ENCODE data around the gene RBM33.

The RBM33 gene

GRCh38 chr7:155660758-155661093 is 16.3 kb downstream of the RBM33 start:
- CTCF ChIA-PET, result no interaction called here
- peaks cover 34% of the 10 kb centered on the region for H3K4me1 Mint-ChIP-seq
- peak overlapping the region; percentile 69 for H3K27ac Mint-ChIP-seq
- DNase-seq, result no peak
- no peaks in the 10 kb centered on the region for H3K9me3 Mint-ChIP-seq
- H3K36me3 Mint-ChIP-seq, result peaks cover 30% of the 10 kb centered on the region
- no peak overlapping the region for H3K4me3 Mint-ChIP-seq
- no peaks in the 10 kb centered on the region for H3K27me3 Mint-ChIP-seq

DNA sequence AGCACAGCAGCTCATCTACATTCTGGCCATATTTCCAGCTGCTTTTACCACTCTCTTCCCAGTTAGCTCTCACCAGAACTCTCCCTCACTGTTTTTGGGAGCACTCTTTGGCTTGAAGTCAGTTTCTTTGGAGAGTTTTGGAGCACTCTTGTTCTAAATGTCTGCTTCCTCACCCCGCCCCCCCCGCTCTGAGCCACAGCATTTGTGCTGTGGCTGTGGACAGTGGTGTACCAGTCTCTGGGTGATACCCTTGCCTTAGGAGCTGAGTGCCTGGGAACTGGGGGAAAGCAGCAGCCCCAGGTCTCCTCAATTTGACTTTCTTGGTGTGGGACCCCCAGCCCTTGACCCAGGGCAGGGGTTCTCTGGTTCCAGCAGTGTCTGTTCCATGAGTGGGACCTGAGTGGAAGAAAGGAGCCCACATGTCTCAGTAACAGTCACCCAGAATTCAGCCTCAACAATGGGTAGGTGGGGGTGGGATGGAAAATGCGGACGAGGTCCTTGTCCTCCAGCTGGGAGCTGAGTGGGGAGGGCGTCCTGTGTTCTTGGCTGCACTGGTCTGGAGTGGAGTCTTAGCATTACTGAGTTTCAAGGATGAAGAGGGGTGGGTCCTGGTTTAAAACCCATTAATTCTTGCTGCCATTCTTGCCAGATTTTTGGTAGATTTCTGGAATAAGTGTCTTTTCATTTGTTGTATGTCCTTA is 18.0 kb downstream of the RBM33 start:
- H3K4me3 Mint-ChIP-seq, result no peak overlapping the region
- CTCF ChIA-PET, result interaction anchor here (0.6 kb wide), 1 partner anchor 31 kb away, joined by 3 read pairs; no protein-coding TSS in a partner anchor
- no peak overlapping the region for H3K27ac Mint-ChIP-seq

DNA sequence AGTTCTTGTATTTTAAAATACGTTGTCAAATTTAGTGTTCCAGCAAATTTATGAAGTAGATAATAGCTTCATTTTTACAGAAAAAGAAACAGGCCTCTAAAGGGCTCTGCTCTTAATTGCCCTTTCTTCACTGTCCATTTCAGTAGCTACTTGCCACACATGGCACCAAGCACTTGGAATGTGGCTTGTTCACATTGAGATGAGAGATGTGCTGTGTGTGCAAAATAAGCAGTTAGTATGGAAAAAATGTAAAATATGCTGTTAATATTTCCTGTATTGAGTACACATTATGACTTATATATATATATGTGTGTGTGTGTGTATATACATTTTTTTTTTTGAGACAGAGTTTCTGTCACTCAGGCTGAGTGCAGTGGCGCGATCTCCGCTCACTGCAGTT is 19.5 kb downstream of the RBM33 start:
- CTCF ChIA-PET, result no interaction called here
- H3K27ac Mint-ChIP-seq, result no peak overlapping the region
- H3K4me1 Mint-ChIP-seq, result peaks cover 33% of the 10 kb centered on the region
- H3K27me3 Mint-ChIP-seq, result no peaks in the 10 kb centered on the region
- peaks cover 43% of the 10 kb centered on the region for H3K36me3 Mint-ChIP-seq
- no peak overlapping the region for H3K4me3 Mint-ChIP-seq
- no peak for DNase-seq
- no peaks in the 10 kb centered on the region for H3K9me3 Mint-ChIP-seq

More for the DNA sequence above, 18.0 kb downstream of the RBM33 start:
- H3K27me3 Mint-ChIP-seq, result no peaks in the 10 kb centered on the region
- no peaks in the 10 kb centered on the region for H3K9me3 Mint-ChIP-seq
- peaks cover 33% of the 10 kb centered on the region for H3K36me3 Mint-ChIP-seq
- no peak for DNase-seq
- peaks cover 28% of the 10 kb centered on the region for H3K4me1 Mint-ChIP-seq

DNA sequence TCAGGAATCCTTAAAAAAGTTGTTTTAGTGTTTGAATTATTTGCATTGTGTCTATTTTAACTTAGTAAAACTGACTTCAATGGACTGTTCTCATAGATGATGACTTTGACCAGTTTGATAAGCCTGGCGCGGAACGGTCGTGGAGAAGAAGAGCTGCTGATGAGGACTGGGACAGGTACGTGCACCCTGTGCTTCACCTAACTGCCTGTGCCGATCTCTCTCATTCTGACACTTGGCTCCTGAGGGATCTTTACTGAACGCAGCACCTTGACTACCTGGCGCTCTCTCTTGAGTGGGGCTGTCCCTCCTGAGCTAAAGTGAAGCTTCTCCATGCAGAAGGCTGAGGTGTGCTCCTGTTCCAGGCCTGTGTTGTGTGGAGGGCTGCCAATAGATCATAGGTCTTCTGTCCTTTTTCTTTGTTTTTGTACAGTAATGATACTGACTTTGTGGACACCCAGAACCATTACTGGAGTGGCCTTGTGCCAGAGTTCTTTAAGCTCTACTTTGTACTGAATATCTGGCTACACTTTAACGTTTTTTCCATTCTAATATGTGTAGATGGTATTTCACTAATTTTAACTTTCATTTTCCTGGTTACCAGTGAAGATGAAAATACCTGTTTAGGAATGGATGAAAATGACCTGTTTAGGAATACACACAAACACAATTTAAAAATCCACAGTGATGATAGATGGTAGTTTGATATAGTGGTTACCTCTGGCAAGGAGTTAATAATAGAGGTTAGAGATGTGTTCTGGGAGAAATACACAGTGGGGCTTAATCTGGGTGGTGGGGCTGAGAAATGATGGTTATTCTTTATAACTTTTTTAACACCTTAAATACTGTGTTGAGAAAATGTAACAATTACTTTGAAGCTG is 20.9 kb downstream of the RBM33 start:
- Mint-ChIP-seq H3K9me3 (no peaks in the 10 kb centered on the region), H3K4me3 (no peak overlapping the region), H3K4me1 (peaks cover 33% of the 10 kb centered on the region), H3K27ac (no peak overlapping the region), H3K27me3 (no peaks in the 10 kb centered on the region), H3K36me3 (peaks cover 40% of the 10 kb centered on the region)
- CTCF ChIA-PET, result interaction anchor here (0.8 to 1.1 kb wide), 2 partner anchors 66 to 331 kb away, joined by 3 to 4 read pairs; no protein-coding TSS in a partner anchor
- no peak for DNase-seq

- DNase-seq, result no peak
- peaks cover 32% of the 10 kb centered on the region for H3K4me1 Mint-ChIP-seq
Measured at GRCh38 chr7:155665957-155666287, 21.5 kb downstream of the RBM33 start.

GRCh38 chr7:155667241-155667829 is 22.9 kb downstream of the RBM33 start:
- Mint-ChIP-seq H3K27me3 (no peaks in the 10 kb centered on the region), H3K27ac (no peak overlapping the region), H3K9me3 (no peaks in the 10 kb centered on the region), H3K36me3 (peaks cover 32% of the 10 kb centered on the region), H3K4me1 (peaks cover 28% of the 10 kb centered on the region), H3K4me3 (no peak overlapping the region)
- CTCF ChIA-PET, result no interaction called here
- DNase-seq, result no peak

More at GRCh38 chr7:155665957-155666287, 21.5 kb downstream of the RBM33 start:
- CTCF ChIA-PET, result interaction anchor here (0.8 to 1.1 kb wide), 3 partner anchors 14 to 330 kb away, joined by 3 to 4 read pairs (median 3); no protein-coding TSS in a partner anchor
- no peak overlapping the region for H3K4me3 Mint-ChIP-seq
- no peaks in the 10 kb centered on the region for H3K9me3 Mint-ChIP-seq
- H3K36me3 Mint-ChIP-seq, result peaks cover 37% of the 10 kb centered on the region
- H3K27me3 Mint-ChIP-seq, result no peaks in the 10 kb centered on the region
- H3K27ac Mint-ChIP-seq, result no peak overlapping the region

GRCh38 chr7:155669717-155670505 is 25.4 kb downstream of the RBM33 start:
- CTCF ChIA-PET, result no interaction called here
- H3K9me3 Mint-ChIP-seq, result no peaks in the 10 kb centered on the region
- H3K27me3 Mint-ChIP-seq, result no peaks in the 10 kb centered on the region
- H3K4me3 Mint-ChIP-seq, result no peak overlapping the region
- peaks cover 38% of the 10 kb centered on the region for H3K36me3 Mint-ChIP-seq
- no peak overlapping the region for H3K27ac Mint-ChIP-seq
- DNase-seq, result no peak
- peaks cover 28% of the 10 kb centered on the region for H3K4me1 Mint-ChIP-seq

DNA sequence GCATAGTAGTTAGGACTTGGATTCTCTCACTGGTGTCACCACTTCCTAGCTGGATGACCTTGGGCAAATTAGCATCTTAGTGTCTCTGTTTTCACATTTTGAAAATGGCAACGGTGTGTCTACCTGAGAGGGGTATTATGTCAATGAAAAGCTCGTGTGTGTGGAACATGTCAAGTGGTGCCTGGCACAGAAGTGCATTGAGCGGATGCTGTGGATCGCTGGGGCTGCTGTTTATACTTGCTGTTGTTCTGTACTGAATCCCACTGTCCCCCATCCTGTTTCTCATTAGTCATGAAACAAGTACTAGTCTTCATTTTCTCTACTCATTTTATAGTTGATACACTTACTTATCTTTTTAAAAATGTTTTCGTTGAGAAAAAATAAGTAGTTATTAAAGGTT is 26.1 kb downstream of the RBM33 start:
- CTCF ChIA-PET, result no interaction called here
- H3K4me1 Mint-ChIP-seq, result peaks cover 24% of the 10 kb centered on the region
- DNase-seq, result no peak
- H3K36me3 Mint-ChIP-seq, result peaks cover 32% of the 10 kb centered on the region
- H3K9me3 Mint-ChIP-seq, result no peaks in the 10 kb centered on the region
- no peak overlapping the region for H3K4me3 Mint-ChIP-seq
- no peak overlapping the region for H3K27ac Mint-ChIP-seq
- no peaks in the 10 kb centered on the region for H3K27me3 Mint-ChIP-seq

- CTCF ChIA-PET, result no interaction called here
- Mint-ChIP-seq H3K27ac (no peak overlapping the region), H3K4me1 (peaks cover 15% of the 10 kb centered on the region), H3K9me3 (no peaks in the 10 kb centered on the region), H3K27me3 (no peaks in the 10 kb centered on the region), H3K4me3 (no peak overlapping the region), H3K36me3 (peaks cover 23% of the 10 kb centered on the region)
- no peak for DNase-seq
Measured at GRCh38 chr7:155674556-155674955, 30.1 kb downstream of the RBM33 start.

- DNase-seq, result no peak
- H3K4me3 Mint-ChIP-seq, result no peak overlapping the region
- peaks cover 27% of the 10 kb centered on the region for H3K36me3 Mint-ChIP-seq
- H3K27ac Mint-ChIP-seq, result no peak overlapping the region
- CTCF ChIA-PET, result no interaction called here
- H3K4me1 Mint-ChIP-seq, result peaks cover 5% of the 10 kb centered on the region
- no peaks in the 10 kb centered on the region for H3K27me3 Mint-ChIP-seq
- no peaks in the 10 kb centered on the region for H3K9me3 Mint-ChIP-seq
Measured at GRCh38 chr7:155676052-155676451, 31.6 kb downstream of the RBM33 start.

- no peak overlapping the region for H3K4me3 Mint-ChIP-seq
- no peak overlapping the region for H3K27ac Mint-ChIP-seq
- H3K4me1 Mint-ChIP-seq, result peaks cover 8% of the 10 kb centered on the region
- no peaks in the 10 kb centered on the region for H3K27me3 Mint-ChIP-seq
- CTCF ChIA-PET, result no interaction called here
- H3K36me3 Mint-ChIP-seq, result peaks cover 42% of the 10 kb centered on the region
- no peak for DNase-seq
- H3K9me3 Mint-ChIP-seq, result no peaks in the 10 kb centered on the region
Measured at GRCh38 chr7:155677688-155678087, 33.2 kb downstream of the RBM33 start.

DNA sequence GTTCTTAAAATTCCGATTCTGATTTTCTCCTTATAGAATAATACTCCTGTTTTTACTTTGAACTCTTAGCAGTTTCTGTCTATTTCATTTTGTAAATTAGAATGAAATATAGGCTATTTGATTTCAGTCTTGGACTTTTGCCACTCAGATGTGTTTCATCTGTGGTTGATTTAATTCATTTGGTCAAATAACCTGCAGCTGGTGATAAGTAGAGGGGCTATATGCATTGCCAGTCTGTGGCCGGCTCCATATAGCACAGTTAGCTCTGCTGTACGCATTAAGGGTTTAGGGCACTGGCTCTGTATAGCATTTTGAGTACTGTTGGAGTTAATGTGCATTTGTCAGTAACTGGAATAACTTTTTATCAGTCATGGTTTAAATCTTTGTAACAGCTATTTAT is 35.7 kb downstream of the RBM33 start:
- Mint-ChIP-seq H3K4me1 (peaks cover 26% of the 10 kb centered on the region), H3K27me3 (no peaks in the 10 kb centered on the region), H3K36me3 (peaks cover 52% of the 10 kb centered on the region), H3K27ac (no peak overlapping the region), H3K4me3 (no peak overlapping the region), H3K9me3 (no peaks in the 10 kb centered on the region)
- CTCF ChIA-PET, result interaction anchor here (0.8 kb wide), 1 partner anchor 14 kb away, joined by 3 read pairs; no protein-coding TSS in a partner anchor
- no peak for DNase-seq

- Mint-ChIP-seq H3K27me3 (no peaks in the 10 kb centered on the region), H3K27ac (no peak overlapping the region), H3K9me3 (no peaks in the 10 kb centered on the region), H3K4me3 (no peak overlapping the region), H3K36me3 (peaks cover 56% of the 10 kb centered on the region), H3K4me1 (peaks cover 31% of the 10 kb centered on the region)
- no peak for DNase-seq
- CTCF ChIA-PET, result interaction anchor here (0.8 kb wide), 2 partner anchors 14 to 24 kb away, joined by 3 read pairs; no protein-coding TSS in a partner anchor
Measured at GRCh38 chr7:155680864-155681263, 36.4 kb downstream of the RBM33 start.

DNA sequence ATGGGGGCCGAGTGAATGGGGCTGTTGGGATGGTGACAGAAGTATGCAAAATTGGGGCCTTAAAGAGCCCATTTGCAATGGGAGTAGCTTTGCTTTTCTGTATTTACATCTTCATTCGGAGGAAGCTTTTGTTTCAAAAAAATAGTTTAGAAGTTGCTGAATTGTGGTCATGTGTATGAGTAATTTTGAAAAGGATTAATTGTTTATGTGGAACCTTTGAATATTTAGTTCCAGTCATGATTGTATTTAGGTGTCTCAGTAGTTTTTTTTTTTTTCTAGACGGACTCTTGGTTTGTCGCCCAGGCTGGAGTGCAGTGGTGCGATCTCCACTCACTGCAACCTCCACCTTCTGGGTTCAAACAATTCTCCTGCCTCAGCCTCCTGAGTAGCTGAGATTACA is 37.2 kb downstream of the RBM33 start:
- no peaks in the 10 kb centered on the region for H3K27me3 Mint-ChIP-seq
- H3K9me3 Mint-ChIP-seq, result peaks cover 6% of the 10 kb centered on the region
- no peak for DNase-seq
- no peak overlapping the region for H3K27ac Mint-ChIP-seq
- H3K4me3 Mint-ChIP-seq, result no peak overlapping the region
- H3K4me1 Mint-ChIP-seq, result peaks cover 32% of the 10 kb centered on the region
- CTCF ChIA-PET, result no interaction called here
- peaks cover 58% of the 10 kb centered on the region for H3K36me3 Mint-ChIP-seq
